A549 (cell line): ENCODE data around the gene KRT17. TPM values are rescaled to one million over a fixed set of nuclear protein-coding genes. Genes with fewer than 3 reads are reported as not detected.

Experiments used
- ATAC-seq, 2 experiments: fragments of 200-7000 bp in 1 of 2; fragments of >200 bp in 1 of 2; cut with Nextera tagmentation in 1 of 2; cut with Tn5 transposase in 1 of 2; 3 replicates each; pipeline versions ENCODE4 v1.8.0 to v1.9.1; 2018 to 2020; ENCODE audit warnings: mild to moderate bottlenecking in 1 of 2, moderate library complexity in 1 of 2
- CTCF ChIA-PET: fragments of 300-600 bp; sonication (Branson Sonifier 250); formaldehyde crosslinking; extraction: SDS; loops from one replicate; lab custom pipeline; 2021; ENCODE audit warnings: antibody characterized with exemption, inconsistent platforms; lab: Yijun Ruan, JAX
- POLR2A ChIA-PET: fragments of 350-600 bp; formaldehyde crosslinking; extraction: SDS; loops from one replicate; lab custom pipeline; 2021; ENCODE audit warnings: antibody characterized with exemption, inconsistent platforms; lab: Yijun Ruan, JAX
- DNase-seq, 2 experiments: peaks; one replicate each; pipeline versions ENCODE4 v3.0.0 to v3.0.0-alpha.2; 2011 to 2016; ENCODE audit warnings: low read depth in 1 of 2, low spot score in 1 of 2
- FAIRE-seq: peaks from 2 replicates; lab custom pipeline; 2011; peaks lifted over from hg19 to GRCh38; lab: Jason Lieb, UNC
- H3K27ac ChIP-seq, 2 experiments: fragments of >200 bp; sonication (Bioruptor Twin); formaldehyde crosslinking; 3 replicates each; pipeline ENCODE4 v1.5.1; 2016 to 2017
- H3K4me1 ChIP-seq: fragments of >200 bp; sonication (Bioruptor Twin); formaldehyde crosslinking; 3 replicates; pipeline ENCODE4 v1.6.1; 2016
- H3K4me2 ChIP-seq: fragments of >200 bp; sonication (Bioruptor Twin); formaldehyde crosslinking; 3 replicates; pipeline ENCODE4 v1.6.1; 2016
- H3K4me3 ChIP-seq: fragments of >200 bp; sonication (Bioruptor Twin); formaldehyde crosslinking; 3 replicates; pipeline ENCODE4 v1.5.1; 2016
- H3K9me3 ChIP-seq: fragments of >200 bp; sonication (Bioruptor Twin); formaldehyde crosslinking; 3 replicates; pipeline ENCODE4 v1.6.1; 2016
- CBX2 ChIP-seq: fragments of 200-600 bp; sonication (generic); IDR thresholded peaks from 2 replicates; pipeline ENCODE4 v1.6.1; 2016; ENCODE audit warnings: low read depth, mild to moderate bottlenecking, borderline replicate concordance
- CHD2 ChIP-seq: fragments of 150-350 bp; IDR thresholded peaks from 2 replicates; pipeline ENCODE4 v1.6.1; 2014; ENCODE audit warnings: low read length; ENCODE audit not compliant: partially characterized antibody
- EHF ChIP-seq: fragments of 250-450 bp; sonication (Bioruptor Pico); IDR thresholded peaks from 2 replicates; pipeline ENCODE4 v1.5.0; 2020; ENCODE audit warnings: mild to moderate bottlenecking
- HDAC2 ChIP-seq: fragments of 200-600 bp; sonication (generic); IDR thresholded peaks from 2 replicates; pipeline ENCODE4 v1.6.1; 2016
- HEYL ChIP-seq: fragments of 250-450 bp; sonication (Bioruptor Pico); IDR thresholded peaks from 2 replicates; pipeline ENCODE4 v1.8.0; 2021; ENCODE audit warnings: mild to moderate bottlenecking, moderate library complexity
- JUN ChIP-seq, 2 experiments: fragments of >200 bp; sonication (Bioruptor Twin); formaldehyde crosslinking; IDR thresholded peaks; 2 replicates in 1 of 2; 3 replicates in 1 of 2; pipeline ENCODE4 v1.6.1; 2016 to 2017
- JUNB ChIP-seq: fragments of >200 bp; sonication (Bioruptor Twin); formaldehyde crosslinking; IDR thresholded peaks from 2 replicates; pipeline ENCODE4 v1.6.1; 2016
- KDM1A ChIP-seq: fragments of 200-600 bp; sonication (generic); IDR thresholded peaks from 2 replicates; pipeline ENCODE4 v1.6.1; 2016; ENCODE audit warnings: low read depth, mild to moderate bottlenecking
- MAFK ChIP-seq: fragments of 450-650 bp; IDR thresholded peaks from 2 replicates; pipeline ENCODE4 v1.6.1; 2014; ENCODE audit not compliant: partially characterized antibody
- MYC ChIP-seq: IDR thresholded peaks from 2 replicates; pipeline ENCODE4 v1.6.1; 2012; ENCODE audit warnings: mild to moderate bottlenecking, inconsistent platforms, low read length, improper control_type of control experiment, borderline replicate concordance
- NFE2L2 ChIP-seq: fragments of 150-350 bp; conservative IDR thresholded peaks from 2 replicates; pipeline ENCODE4 v1.6.1; 2014; ENCODE audit warnings: low read length
- NPAS2 ChIP-seq: fragments of 250-450 bp; sonication (Bioruptor Pico); IDR thresholded peaks from 2 replicates; pipeline ENCODE4 v1.8.0; 2022; ENCODE audit warnings: mild to moderate bottlenecking, moderate library complexity, borderline replicate concordance
- PHF8 ChIP-seq: fragments of 200-600 bp; sonication (generic); IDR thresholded peaks from 2 replicates; pipeline ENCODE4 v1.6.1; 2016; ENCODE audit warnings: low read depth, mild to moderate bottlenecking, antibody characterized with exemption, moderate library complexity, borderline replicate concordance
- POLR2AphosphoS2 ChIP-seq: conservative IDR thresholded peaks from 2 replicates; pipeline ENCODE4 v1.6.1; 2012; ENCODE audit warnings: low read length, improper control_type of control experiment, inconsistent platforms
- RCOR1 ChIP-seq: fragments of 150-350 bp; IDR thresholded peaks from 2 replicates; pipeline ENCODE4 v1.6.1; 2014; ENCODE audit warnings: antibody characterized with exemption, low read length, low read depth
- RFX5 ChIP-seq: fragments of 450-650 bp; IDR thresholded peaks from 2 replicates; pipeline ENCODE4 v1.7.1; 2014; ENCODE audit warnings: antibody characterized with exemption, mild to moderate bottlenecking, moderate library complexity
- TP53 ChIP-seq: fragments of 250-450 bp; sonication (Bioruptor Pico); IDR thresholded peaks from 2 replicates; pipeline ENCODE4 v1.5.0; 2021; ENCODE audit warnings: mild to moderate bottlenecking, moderate library complexity
- WGBS: methylation state at CpG from one replicate; pipeline ENCODE4 v1.1.6; 2017; ENCODE audit errors: missing lambda C conversion rate; 5-methylcytosine and 5-hydroxymethylcytosine counted together
- polyA plus RNA-seq, 4 experiments: library from polyadenylated mRNA; depleted of rRNA in 3 of 4; stranded (reverse); fragments of >200 nt; fragmentation: RNase III in 1 of 4; extraction: RNeasy Plus Mini Kit Qiagen cat#74134 plus additional on column Dnase treatment in 1 of 4; gene quantifications; 2 replicates in 3 of 4; 3 replicates in 1 of 4; pipeline ENCODE4 v1.2.3, GENCODE V29; 2011 to 2017
- TF ChIP-seq, protein P1 (sequence below): fragments of 200-600 bp; sonication (generic); IDR thresholded peaks from 2 replicates; pipeline ENCODE4 v1.6.1; 2016; ENCODE audit warnings: antibody characterized with exemption, mild to moderate bottlenecking, moderate library complexity
- TF ChIP-seq, protein P2 (sequence below): IDR thresholded peaks from 2 replicates; pipeline ENCODE4 v1.6.1; 2012; ENCODE audit warnings: low read depth, borderline replicate concordance
- TF ChIP-seq, protein P3 (sequence below): fragments of >200 bp; sonication (Bioruptor Twin); formaldehyde crosslinking; IDR thresholded peaks from 2 replicates; pipeline ENCODE4 v1.6.1; 2016

Gene KRT17
- polyA plus RNA-seq, 2 of the 4 experiments (the other 2 are of a cell fraction): 0.43 to 1.2 TPM

DNA sequence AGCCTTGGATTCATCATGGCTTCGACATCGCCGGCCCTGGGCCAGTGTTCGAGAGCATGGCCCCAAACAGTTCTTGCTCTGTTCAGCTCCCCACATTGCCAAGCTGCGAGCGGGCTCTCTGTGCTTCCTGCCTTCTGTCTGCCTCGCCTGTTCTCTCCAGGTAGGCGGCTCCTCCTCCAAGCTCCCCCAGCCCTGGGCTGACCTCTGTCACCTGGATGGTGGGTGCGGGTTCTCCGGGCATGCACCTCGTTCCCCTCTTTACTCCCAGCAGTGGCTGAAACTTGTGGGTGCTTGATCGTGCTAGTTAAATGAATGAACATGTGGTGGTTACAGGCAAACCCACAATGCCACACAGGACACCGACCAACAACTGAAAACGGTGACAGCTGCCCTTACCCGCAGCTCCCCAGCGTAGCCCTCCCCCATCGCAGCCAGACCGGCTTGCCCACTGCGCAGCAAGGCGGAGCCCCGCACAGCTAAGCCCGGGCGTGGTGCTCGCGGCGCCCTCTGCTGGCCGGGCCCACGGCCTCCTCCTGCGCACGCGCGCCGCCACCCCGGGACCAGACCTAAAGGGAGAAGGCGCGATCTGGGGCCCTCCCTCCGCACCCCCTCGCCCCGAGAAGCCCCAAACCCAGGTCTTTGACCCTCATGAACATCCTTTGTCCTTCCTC, 41.3 kb upstream of the KRT17 start (continued):
- TF ChIP-seq CBX2 (no peak), RFX5 (no peak), HDAC2 (no peak), MYC (no peak), JUNB (no peak), MAFK (no peak)
- TF ChIP-seq, protein P1, sequence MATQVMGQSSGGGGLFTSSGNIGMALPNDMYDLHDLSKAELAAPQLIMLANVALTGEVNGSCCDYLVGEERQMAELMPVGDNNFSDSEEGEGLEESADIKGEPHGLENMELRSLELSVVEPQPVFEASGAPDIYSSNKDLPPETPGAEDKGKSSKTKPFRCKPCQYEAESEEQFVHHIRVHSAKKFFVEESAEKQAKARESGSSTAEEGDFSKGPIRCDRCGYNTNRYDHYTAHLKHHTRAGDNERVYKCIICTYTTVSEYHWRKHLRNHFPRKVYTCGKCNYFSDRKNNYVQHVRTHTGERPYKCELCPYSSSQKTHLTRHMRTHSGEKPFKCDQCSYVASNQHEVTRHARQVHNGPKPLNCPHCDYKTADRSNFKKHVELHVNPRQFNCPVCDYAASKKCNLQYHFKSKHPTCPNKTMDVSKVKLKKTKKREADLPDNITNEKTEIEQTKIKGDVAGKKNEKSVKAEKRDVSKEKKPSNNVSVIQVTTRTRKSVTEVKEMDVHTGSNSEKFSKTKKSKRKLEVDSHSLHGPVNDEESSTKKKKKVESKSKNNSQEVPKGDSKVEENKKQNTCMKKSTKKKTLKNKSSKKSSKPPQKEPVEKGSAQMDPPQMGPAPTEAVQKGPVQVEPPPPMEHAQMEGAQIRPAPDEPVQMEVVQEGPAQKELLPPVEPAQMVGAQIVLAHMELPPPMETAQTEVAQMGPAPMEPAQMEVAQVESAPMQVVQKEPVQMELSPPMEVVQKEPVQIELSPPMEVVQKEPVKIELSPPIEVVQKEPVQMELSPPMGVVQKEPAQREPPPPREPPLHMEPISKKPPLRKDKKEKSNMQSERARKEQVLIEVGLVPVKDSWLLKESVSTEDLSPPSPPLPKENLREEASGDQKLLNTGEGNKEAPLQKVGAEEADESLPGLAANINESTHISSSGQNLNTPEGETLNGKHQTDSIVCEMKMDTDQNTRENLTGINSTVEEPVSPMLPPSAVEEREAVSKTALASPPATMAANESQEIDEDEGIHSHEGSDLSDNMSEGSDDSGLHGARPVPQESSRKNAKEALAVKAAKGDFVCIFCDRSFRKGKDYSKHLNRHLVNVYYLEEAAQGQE: no peak
- TF ChIP-seq, all 56 proteins: peak for 8

DNA sequence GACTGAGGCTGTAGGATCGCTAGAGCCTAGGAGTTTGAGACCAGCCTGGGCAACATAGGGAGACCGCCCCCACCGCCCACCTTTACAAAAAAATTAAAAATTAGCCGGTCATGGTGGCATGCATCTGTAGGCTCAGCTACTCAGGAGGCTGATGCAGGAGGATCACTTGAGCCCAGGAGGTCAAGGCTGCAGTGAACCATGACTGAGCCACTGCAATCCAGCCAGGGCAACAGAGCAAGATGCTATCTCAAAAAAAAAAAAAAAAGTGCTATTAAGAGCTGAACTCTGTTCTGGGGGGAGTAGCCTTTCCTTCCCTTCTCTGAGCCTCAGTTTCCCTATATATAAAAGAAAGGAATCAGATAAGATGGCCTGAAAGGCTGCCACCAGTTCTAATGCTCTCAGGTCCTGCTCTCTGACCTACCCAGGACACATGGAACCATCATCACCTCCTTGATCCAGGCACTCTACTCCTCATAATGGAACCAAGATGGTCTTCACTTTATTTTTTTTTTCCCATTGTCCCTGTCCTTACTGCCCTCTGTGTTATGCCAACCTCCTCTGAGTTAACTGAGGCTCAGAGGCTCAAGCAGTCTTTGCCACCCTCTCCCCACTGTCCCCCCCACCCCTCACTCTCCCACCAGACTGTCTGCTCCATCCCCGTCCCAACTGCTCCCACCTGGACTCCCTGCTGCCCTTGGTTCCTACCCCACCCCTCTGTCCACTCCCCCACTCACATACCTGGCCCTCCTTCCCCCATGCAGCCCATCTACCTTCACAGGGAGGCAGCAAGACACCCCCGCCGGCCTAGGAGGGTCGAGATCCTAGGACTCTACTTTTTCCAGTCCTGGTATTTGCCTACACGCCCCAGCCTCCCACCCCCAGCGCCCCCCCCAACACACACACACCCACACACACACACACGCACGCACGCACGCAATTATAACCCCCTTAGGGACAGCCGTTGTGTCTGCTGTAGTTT, 40.5 kb upstream of the KRT17 start:
- no peaks in the 10 kb centered on the region for H3K9me3 ChIP-seq
- ChIA-PET CTCF (interaction anchor here (0.6 to 20.9 kb wide), 69 partner anchors 17 to 1358 kb away, joined by 3 to 678 read pairs (median 5); partner anchors contain the start of genes EIF1, KRT19 and KRT36), POLR2A (interaction anchor here (0.6 to 1.9 kb wide), 8 partner anchors 14 to 846 kb away, joined by 3 to 15 read pairs (median 6); partner anchors contain the start of gene EIF1)
- H3K4me2 ChIP-seq: peak overlapping the region; percentile 95
- peaks cover 23% of the 10 kb centered on the region for H3K4me1 ChIP-seq
- ATAC-seq: no peak
- FAIRE-seq: no peak
- no peak overlapping the region; the same call in 2 of the 3 replicates for H3K4me3 ChIP-seq
- TF ChIP-seq, protein P2, sequence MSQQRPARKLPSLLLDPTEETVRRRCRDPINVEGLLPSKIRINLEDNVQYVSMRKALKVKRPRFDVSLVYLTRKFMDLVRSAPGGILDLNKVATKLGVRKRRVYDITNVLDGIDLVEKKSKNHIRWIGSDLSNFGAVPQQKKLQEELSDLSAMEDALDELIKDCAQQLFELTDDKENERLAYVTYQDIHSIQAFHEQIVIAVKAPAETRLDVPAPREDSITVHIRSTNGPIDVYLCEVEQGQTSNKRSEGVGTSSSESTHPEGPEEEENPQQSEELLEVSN: no peak
- peak; percentile 77; the same call in 1 of the 2 replicates for TF ChIP-seq KDM1A
- WGBS: 66% methylated on average over 9 of the region's 15 CpGs
- no peak for DNase-seq
- peak overlapping the region; percentile 86 to 92; a peak in 5 of 6 replicates for H3K27ac ChIP-seq

DNA sequence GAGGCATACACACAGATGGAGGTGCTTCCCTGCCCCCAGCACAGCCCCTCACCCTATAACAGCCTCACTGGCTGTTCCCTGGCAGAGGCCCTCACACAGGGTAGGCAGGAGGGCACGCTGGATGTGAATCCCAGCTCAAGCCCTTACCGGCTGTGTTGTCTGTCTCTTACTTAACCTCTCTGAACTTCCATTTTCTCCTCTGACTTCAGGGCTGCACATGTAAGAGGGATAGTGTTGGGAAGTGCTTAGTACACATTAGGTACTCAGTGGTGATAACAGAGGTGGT, 39.7 kb upstream of the KRT17 start:
- Histone ChIP-seq H3K9me3 (no peaks in the 10 kb centered on the region), H3K4me2 (no peak overlapping the region), H3K4me1 (peaks cover 23% of the 10 kb centered on the region), H3K27ac (0 out of 6 replicates have a peak overlapping the region, but pooled peaks of 1 of the 2 experiments have one; percentile 12), H3K4me3 (no peak overlapping the region)
- FAIRE-seq (no peak), DNase-seq (no peak), ATAC-seq (no peak)
- CTCF ChIA-PET: interaction anchor here (0.6 to 20.9 kb wide), 29 partner anchors 16 to 1535 kb away, joined by 3 to 678 read pairs (median 13); partner anchors contain the start of genes EIF1, KRT12, KRT14 and KRT36
- WGBS: 64% methylated on average over 2 of the region's 2 CpGs
- no peak for TF ChIP-seq EHF (CRISPR knock-in tag)
- TF ChIP-seq RCOR1: no peak
- TF ChIP-seq, protein P2: no peak
- TF ChIP-seq NFE2L2: no peak
- no peak for TF ChIP-seq NPAS2 (CRISPR knock-in tag)
- TF ChIP-seq HEYL (CRISPR knock-in tag): no peak
- no peak for TF ChIP-seq POLR2AphosphoS2
- no peak for TF ChIP-seq PHF8
- TF ChIP-seq CHD2: no peak
- TF ChIP-seq, protein P3, sequence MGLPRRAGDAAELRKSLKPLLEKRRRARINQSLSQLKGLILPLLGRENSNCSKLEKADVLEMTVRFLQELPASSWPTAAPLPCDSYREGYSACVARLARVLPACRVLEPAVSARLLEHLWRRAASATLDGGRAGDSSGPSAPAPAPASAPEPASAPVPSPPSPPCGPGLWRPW: no peak
- no peak for TF ChIP-seq JUN (IDR thresholded peaks at IDR 0.05)
- no peak for TF ChIP-seq TP53
- no peak for TF ChIP-seq RFX5
- POLR2A ChIA-PET: interaction anchor here (0.8 to 1.1 kb wide), 2 partner anchors 24 to 761 kb away, joined by 3 to 4 read pairs; no protein-coding TSS in a partner anchor
